WI38 (cell line): ENCODE results near the gene BMAL1.

ENCODE experiments used
- H3K4me3 ChIP-seq: 2 replicates; pipeline ENCODE4 v1.5.1; 2011; ENCODE audit warnings: low read depth, mild to moderate bottlenecking, control low read depth, low read length
- TF ChIP-seq, protein P1 (sequence below): IDR thresholded peaks from 2 replicates; pipeline ENCODE4 v1.5.1; 2012; ENCODE audit warnings: low read depth, mild to moderate bottlenecking, control low read depth, low read length

Gene BMAL1

DNA sequence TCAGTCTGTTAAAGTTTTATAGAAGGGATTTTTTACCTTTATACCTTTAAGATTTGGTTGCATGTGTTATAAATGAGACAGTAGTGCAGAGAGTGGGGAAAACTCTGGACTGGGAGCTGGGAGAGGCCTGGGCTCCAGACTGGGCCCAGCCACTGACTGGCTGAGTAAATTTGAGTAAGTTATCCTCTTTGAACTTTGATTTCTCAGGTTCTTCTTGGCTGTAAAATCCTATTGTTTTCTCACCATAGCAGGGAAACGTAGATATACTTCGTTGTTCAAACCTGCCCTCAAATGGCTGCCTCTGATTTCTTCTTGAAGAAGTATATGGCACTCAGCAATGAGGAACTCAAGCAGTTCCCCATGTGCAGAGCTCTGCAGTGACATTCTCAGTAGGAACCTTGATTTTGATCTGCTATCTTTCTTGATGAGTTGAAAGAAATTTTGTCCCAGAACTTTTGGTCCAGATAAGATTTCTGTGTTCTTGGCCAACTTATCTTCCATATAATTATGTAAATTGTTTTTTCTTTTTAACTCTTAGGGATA lies 8.8 kb downstream of the BMAL1 start:
- H3K4me3 ChIP-seq, result no peak overlapping the region
- TF ChIP-seq, protein P1, sequence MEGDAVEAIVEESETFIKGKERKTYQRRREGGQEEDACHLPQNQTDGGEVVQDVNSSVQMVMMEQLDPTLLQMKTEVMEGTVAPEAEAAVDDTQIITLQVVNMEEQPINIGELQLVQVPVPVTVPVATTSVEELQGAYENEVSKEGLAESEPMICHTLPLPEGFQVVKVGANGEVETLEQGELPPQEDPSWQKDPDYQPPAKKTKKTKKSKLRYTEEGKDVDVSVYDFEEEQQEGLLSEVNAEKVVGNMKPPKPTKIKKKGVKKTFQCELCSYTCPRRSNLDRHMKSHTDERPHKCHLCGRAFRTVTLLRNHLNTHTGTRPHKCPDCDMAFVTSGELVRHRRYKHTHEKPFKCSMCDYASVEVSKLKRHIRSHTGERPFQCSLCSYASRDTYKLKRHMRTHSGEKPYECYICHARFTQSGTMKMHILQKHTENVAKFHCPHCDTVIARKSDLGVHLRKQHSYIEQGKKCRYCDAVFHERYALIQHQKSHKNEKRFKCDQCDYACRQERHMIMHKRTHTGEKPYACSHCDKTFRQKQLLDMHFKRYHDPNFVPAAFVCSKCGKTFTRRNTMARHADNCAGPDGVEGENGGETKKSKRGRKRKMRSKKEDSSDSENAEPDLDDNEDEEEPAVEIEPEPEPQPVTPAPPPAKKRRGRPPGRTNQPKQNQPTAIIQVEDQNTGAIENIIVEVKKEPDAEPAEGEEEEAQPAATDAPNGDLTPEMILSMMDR, result no peak

DNA sequence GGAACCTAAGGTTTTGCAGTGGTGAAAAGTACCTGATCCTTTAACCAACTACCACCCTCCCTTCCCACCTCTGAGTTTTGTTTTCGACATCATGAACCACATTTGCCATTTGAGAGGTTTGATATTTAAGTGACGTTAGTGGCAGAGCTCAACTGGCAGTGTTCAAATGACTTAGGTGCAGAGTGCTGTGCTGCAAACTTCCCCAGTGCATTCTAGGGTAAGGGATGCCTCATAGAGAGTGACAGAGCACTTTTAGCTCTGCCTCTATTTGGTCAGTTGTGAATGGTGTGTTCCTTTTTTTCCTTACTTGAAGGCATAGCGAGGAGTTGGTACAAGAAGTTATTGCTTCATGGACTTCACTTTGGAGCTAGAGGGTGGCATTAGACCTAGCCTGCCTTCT lies 9.4 kb downstream of the BMAL1 start:
- no peak overlapping the region for H3K4me3 ChIP-seq
- TF ChIP-seq, protein P1, result no peak

DNA sequence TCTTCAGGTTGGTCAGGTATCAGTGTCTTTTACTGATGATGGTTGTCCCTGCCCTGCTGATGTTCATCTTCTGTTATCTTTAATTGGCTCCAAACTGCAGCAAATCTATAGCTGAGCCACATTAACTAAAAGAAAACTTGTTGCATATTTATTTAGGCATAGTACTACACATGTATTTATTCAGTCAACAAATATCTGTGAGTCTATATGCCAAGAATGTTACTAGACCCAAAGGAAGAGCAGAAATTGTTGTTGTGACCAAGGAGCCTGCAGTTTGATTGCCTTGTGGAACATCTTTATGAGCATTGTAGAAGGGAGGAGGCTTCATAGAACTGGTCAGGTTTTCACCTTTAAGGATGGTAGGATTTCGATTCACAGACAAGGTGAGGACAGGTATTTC lies 10.1 kb downstream of the BMAL1 start:
- TF ChIP-seq, protein P1, result no peak
- no peak overlapping the region for H3K4me3 ChIP-seq

DNA sequence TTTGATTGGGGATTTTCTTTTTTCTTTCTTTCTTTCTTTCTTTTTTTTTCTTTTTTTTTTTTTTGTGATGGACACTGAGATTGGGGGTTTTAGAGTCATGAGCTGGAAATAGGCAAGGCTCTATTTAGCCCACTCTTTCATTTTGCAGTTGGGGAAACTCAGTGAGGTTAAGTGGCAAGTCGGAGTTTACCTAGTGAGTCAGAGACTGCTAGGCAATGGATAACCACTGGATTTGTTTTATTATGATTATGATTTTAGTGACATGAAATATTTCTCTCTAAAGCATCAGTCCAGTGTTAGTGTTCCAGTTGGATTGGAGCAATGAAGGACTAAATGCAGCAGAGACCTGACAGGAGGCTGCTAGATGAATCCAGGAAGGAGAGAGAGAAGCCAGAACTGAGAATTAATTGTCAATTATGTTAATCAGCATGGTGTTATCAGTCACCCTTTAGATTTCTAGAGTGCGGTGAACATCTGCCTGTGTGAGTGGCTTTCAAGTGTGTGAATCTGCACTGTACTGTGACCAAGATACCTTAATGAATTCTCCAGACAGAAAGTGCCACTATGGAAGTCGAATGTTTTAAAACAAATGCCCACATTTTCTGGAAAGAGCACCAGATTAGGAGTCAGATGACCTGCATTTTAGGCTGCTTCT lies 10.9 kb downstream of the BMAL1 start:
- TF ChIP-seq, protein P1, result no peak
- H3K4me3 ChIP-seq, result no peak overlapping the region

DNA sequence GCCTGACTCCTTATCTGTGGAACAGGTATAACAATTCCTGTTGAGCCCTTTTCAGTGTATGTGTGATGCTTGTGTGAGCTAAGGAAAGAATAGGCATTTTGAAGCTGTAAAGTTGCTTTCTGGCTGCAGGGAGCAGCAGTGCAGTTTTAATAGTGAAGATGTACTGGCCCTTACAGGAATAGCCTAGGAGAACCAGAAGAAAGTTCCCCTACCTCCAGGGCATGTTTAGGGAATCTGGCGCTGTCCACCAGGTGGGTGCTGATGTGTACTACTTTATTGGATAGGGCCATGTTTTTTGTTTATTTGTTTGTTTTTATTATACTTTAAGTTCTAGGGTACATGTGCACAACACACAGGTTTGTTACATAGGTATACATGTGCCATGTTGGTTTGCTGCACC lies 11.5 kb downstream of the BMAL1 start:
- no peak overlapping the region for H3K4me3 ChIP-seq

DNA sequence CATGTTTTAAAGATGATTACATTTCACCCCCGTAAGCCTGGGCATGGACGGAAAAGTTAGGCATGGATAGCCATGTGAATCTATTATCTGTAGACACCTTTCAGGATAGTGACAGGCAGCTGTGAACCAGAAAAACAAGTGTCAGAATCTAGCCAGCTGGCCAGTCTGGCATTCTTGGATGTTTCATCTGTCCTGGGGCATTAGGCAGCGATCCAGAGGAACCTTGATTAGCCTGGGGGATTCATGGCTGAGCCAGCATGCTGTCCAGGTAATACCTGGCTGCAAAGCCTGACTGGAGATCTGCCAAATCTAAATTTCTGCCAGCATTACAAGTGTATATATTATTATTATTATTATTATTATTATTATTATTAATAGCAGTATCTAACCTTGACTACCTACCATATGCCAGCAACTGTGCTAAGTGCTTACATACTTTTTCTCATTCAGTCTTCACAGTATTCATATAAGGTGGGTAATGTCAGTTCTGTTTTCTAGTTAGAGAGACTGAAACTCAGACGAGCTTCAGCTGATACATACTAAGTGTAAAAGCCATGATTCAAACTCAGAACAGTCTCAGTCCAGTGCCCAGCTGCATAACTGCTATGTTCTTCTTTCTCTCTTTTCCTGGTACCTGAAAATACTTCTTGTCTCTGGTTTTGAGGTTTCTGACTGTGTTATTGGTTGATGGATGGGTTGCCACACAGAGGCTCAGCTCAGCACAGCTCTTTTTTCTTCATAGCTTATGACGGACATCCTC lies 12.8 kb downstream of the BMAL1 start:
- TF ChIP-seq, protein P1, result no peak
- H3K4me3 ChIP-seq, result no peak overlapping the region

More for the DNA sequence above, 11.5 kb downstream of the BMAL1 start:
- TF ChIP-seq, protein P1, result no peak

DNA sequence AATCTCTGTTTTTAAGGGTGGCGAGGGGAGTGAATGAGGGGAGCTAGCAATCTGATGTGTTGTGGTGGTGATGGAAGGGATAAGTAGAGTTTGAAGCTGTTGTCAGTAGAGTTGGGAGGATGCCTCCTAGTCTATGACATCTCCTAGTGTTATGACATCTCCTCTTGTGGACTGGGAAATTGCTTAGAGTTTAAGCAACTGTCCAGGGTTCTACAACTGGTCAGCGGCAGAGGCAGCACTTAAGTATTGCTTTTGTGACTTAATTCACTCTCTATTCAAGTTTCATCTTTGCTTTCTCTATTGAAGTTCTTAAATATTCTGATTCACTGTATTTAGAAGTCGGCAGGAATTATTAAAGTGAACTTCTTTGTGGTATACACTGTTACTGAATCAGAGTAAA lies 13.8 kb downstream of the BMAL1 start:
- TF ChIP-seq, protein P1, result no peak
- no peak overlapping the region for H3K4me3 ChIP-seq
